ENCODE data around the gene ZSWIM6. TPM values are rescaled to one million over a fixed set of nuclear protein-coding genes. Genes with fewer than 3 reads are reported as not detected.
"Not testable (repeated sequence)": the region's sequence is repeated elsewhere in the genome, so short reads cannot be mapped to it uniquely, and the experiment has no call there.

Gene ZSWIM6
- total RNA-seq, 1 experiment from 2014 or later: 12.9 TPM

- Histone ChIP-seq H3K4me2 (peak overlapping the region; percentile 85), H3K4me3 (peak overlapping the region; percentile 49; the same call in 1 of the 2 replicates), H3K4me1 (replicated peaks; ENCODE audit: insufficient read depth) (peaks cover 27% of the 10 kb centered on the region), H3F3A (ENCODE audit: insufficient read depth, low read depth) (peaks cover 29% of the 10 kb centered on the region), H3K79me2 (ENCODE audit: low read depth) (peaks cover 62% of the 10 kb centered on the region), H3K9me2 (ENCODE audit: insufficient read depth) (no peaks in the 10 kb centered on the region), H4K20me1 (ENCODE audit: insufficient read depth) (0 out of 2 replicates have a peak, but pooled peaks cover 2% of the 10 kb centered on the region), H3K27me3 (ENCODE audit: insufficient read depth, low read depth) (no peaks in the 10 kb centered on the region), H3K36me3 (ENCODE audit: low read depth) (no peaks in the 10 kb centered on the region; the same call in 1 of the 2 replicates), H3K27ac (peak overlapping the region; percentile 99), H2AFZ (peak overlapping the region; percentile 52; the same call in 1 of the 2 replicates), H3K9me3 (ENCODE audit: insufficient read depth, low read depth) (no peaks in the 10 kb centered on the region)
- POLR2A ChIA-PET (ENCODE audit: unreplicated experiment): interaction anchor here (0.6 to 0.8 kb wide), 6 partner anchors 57 to 771 kb away, joined by 3 to 6 read pairs (median 5); no protein-coding TSS in a partner anchor
- intact Hi-C loops (cut with micrococcal nuclease; ENCODE audit: unreplicated experiment): loop anchor here (2.0 to 5.0 kb wide), 6 partner anchors 41 to 359 kb away; partner anchors contain the start of gene SMIM15
- TF ChIP-seq CTCF (conservative IDR thresholded peaks at IDR 0.05) (no peak), EZH2 (IDR thresholded peaks at IDR 0.05; ENCODE audit: low read depth) (no peak)
- peak; percentile 46 to 94 for DNase-seq
- no TSS peak for BruUV-seq (replicated peaks)
- CTCF ChIA-PET: interaction anchor here (0.9 kb wide), 1 partner anchor 359 kb away, joined by 3 read pairs; no protein-coding TSS in a partner anchor
Observed at GRCh38 chr5:61409568-61409967, 77.5 kb downstream of the ZSWIM6 start.

- no peak for DNase-seq
- no peak overlapping the region for H3K4me3 ChIP-seq
- no peaks in the 10 kb centered on the region for H3K9me3 ChIP-seq (ENCODE audit: insufficient read depth, low read depth)
- H3K4me2 ChIP-seq: no peak overlapping the region
- H3K4me1 ChIP-seq (replicated peaks; ENCODE audit: insufficient read depth): peaks cover 31% of the 10 kb centered on the region
- intact Hi-C loops (cut with micrococcal nuclease; ENCODE audit: unreplicated experiment): no loop called here
- no TSS peak for BruUV-seq (replicated peaks)
- ChIA-PET POLR2A (ENCODE audit: unreplicated experiment) (no interaction called here), CTCF (interaction anchor here (0.7 kb wide), 1 partner anchor 33 kb away, joined by 12 read pairs; no protein-coding TSS in a partner anchor)
- H3F3A ChIP-seq (ENCODE audit: insufficient read depth, low read depth): peaks cover 34% of the 10 kb centered on the region
- H2AFZ ChIP-seq: no peak overlapping the region
- H4K20me1 ChIP-seq (ENCODE audit: insufficient read depth): peaks cover 2% of the 10 kb centered on the region; the same call in 1 of the 2 replicates
- no peaks in the 10 kb centered on the region; the same call in 1 of the 2 replicates for H3K36me3 ChIP-seq (ENCODE audit: low read depth)
- no peaks in the 10 kb centered on the region for H3K9me2 ChIP-seq (ENCODE audit: insufficient read depth)
- no peak overlapping the region for H3K27ac ChIP-seq
- no peak for TF ChIP-seq CTCF (conservative IDR thresholded peaks at IDR 0.05)
- no peak for TF ChIP-seq EZH2 (IDR thresholded peaks at IDR 0.05; ENCODE audit: low read depth)
- H3K79me2 ChIP-seq (ENCODE audit: low read depth): peaks cover 66% of the 10 kb centered on the region
- H3K27me3 ChIP-seq (ENCODE audit: insufficient read depth, low read depth): no peaks in the 10 kb centered on the region
Observed at GRCh38 chr5:61410811-61411210, 78.8 kb downstream of the ZSWIM6 start.

- H3K9me2 ChIP-seq (ENCODE audit: insufficient read depth): no peaks in the 10 kb centered on the region
- H3F3A ChIP-seq (ENCODE audit: insufficient read depth, low read depth): peaks cover 34% of the 10 kb centered on the region
- ChIA-PET CTCF (no interaction called here), POLR2A (ENCODE audit: unreplicated experiment) (no interaction called here)
- no peak overlapping the region for H2AFZ ChIP-seq
- H3K36me3 ChIP-seq (ENCODE audit: low read depth): no peaks in the 10 kb centered on the region; the same call in 1 of the 2 replicates
- no TSS peak for BruUV-seq (replicated peaks)
- H3K79me2 ChIP-seq (ENCODE audit: low read depth): peaks cover 78% of the 10 kb centered on the region
- H4K20me1 ChIP-seq (ENCODE audit: insufficient read depth): peaks cover 2% of the 10 kb centered on the region; the same call in 1 of the 2 replicates
- H3K9me3 ChIP-seq (ENCODE audit: insufficient read depth, low read depth): no peaks in the 10 kb centered on the region
- TF ChIP-seq CTCF (conservative IDR thresholded peaks at IDR 0.05) (no peak), EZH2 (IDR thresholded peaks at IDR 0.05; ENCODE audit: low read depth) (no peak)
- DNase-seq: no peak
- peaks cover 39% of the 10 kb centered on the region for H3K4me1 ChIP-seq (replicated peaks; ENCODE audit: insufficient read depth)
- no peak overlapping the region for H3K4me3 ChIP-seq
- intact Hi-C loops (cut with micrococcal nuclease; ENCODE audit: unreplicated experiment): no loop called here
- H3K27me3 ChIP-seq (ENCODE audit: insufficient read depth, low read depth): no peaks in the 10 kb centered on the region
- no peak overlapping the region for H3K27ac ChIP-seq
- H3K4me2 ChIP-seq: no peak overlapping the region
Observed at GRCh38 chr5:61412361-61412760, 80.3 kb downstream of the ZSWIM6 start.

- H3K9me2 ChIP-seq (ENCODE audit: insufficient read depth); H3K4me2 ChIP-seq; CTCF ChIA-PET; H3K27me3 ChIP-seq (ENCODE audit: insufficient read depth, low read depth); H2AFZ ChIP-seq; H3K27ac ChIP-seq; H3K9me3 ChIP-seq (ENCODE audit: insufficient read depth, low read depth); POLR2A ChIA-PET (ENCODE audit: unreplicated experiment); H4K20me1 ChIP-seq (ENCODE audit: insufficient read depth); H3K4me3 ChIP-seq; DNase-seq; H3K36me3 ChIP-seq (ENCODE audit: low read depth); BruUV-seq (replicated peaks); intact Hi-C loops (cut with micrococcal nuclease; ENCODE audit: unreplicated experiment): not testable (repeated sequence)
- H3K79me2 ChIP-seq (ENCODE audit: low read depth): peaks cover 78% of the 10 kb centered on the region
- H3F3A ChIP-seq (ENCODE audit: insufficient read depth, low read depth): peaks cover 26% of the 10 kb centered on the region
- peaks cover 31% of the 10 kb centered on the region for H3K4me1 ChIP-seq (replicated peaks; ENCODE audit: insufficient read depth)
Observed at GRCh38 chr5:61413205-61413604, 81.1 kb downstream of the ZSWIM6 start.
